Right lobe of liver (tissue), 4 donors: ENCODE results near the gene ABL2.

Experiments used
- CTCF ChIP-seq, 4 donors: fragments of 200-600 bp in 3 of 4; fragments of 450-650 bp in 1 of 4; IDR thresholded peaks; one replicate each; pipeline versions ENCODE4 v1.5.1 to v1.8.0; 2016 to 2022; ENCODE audit warnings: antibody characterized with exemption in 4 of 4, mild to moderate bottlenecking in 2 of 4
- POLR2A ChIP-seq: fragments of 450-650 bp; IDR thresholded peaks from one replicate; pipeline ENCODE4 v1.6.1; 2017; ENCODE audit warnings: antibody characterized with exemption, mild to moderate bottlenecking
- donor health status: DM: no; HTN: no; CAD: no.
- donor health status: DM: no; HTN: no; CAD: no.
- donor health status: DM: no; HTN: yes; CAD: no.

- TF ChIP-seq CTCF (IDR thresholded peaks at IDR 0.05) (no peak), POLR2A (no peak)
Measured at GRCh38 chr1:179226738-179227137, 2.7 kb downstream of the ABL2 start.
